Peyer's patch (tissue), 4 donors: ENCODE measurements around the gene FAM187B.

ENCODE experiments used
- CTCF ChIP-seq, 6 experiments: fragments of 450-650 bp in 4 of 6; fragments of 200-600 bp in 2 of 6; sonication (generic) in 1 of 6; IDR thresholded peaks; one replicate each; pipeline ENCODE4 v1.5.1; 2017 to 2019; ENCODE audit warnings: antibody characterized with exemption in 6 of 6, mild to moderate bottlenecking in 3 of 6, moderate library complexity in 1 of 6
- POLR2A ChIP-seq, 2 donors: fragments of 450-650 bp; IDR thresholded peaks; one replicate each; pipeline ENCODE4 v1.5.1; 2017; ENCODE audit warnings: antibody characterized with exemption in 2 of 2, mild to moderate bottlenecking in 2 of 2, moderate library complexity in 2 of 2

- TF ChIP-seq POLR2A (IDR thresholded peaks at IDR 0.05) = no peak
- TF ChIP-seq CTCF (IDR thresholded peaks at IDR 0.05) = no peak
These were observed 5.3 kb downstream of the FAM187B start for GRCh38 chr19:35223084-35223790.
